Measurements from ENCODE around the gene IFRD2. TPM values are rescaled to one million over a fixed set of nuclear protein-coding genes. Genes with fewer than 3 reads are reported as not detected.

The IFRD2 gene
- total RNA-seq, 2 donors from 2014 or later, result 56.6 to 70.9 TPM

DNA sequence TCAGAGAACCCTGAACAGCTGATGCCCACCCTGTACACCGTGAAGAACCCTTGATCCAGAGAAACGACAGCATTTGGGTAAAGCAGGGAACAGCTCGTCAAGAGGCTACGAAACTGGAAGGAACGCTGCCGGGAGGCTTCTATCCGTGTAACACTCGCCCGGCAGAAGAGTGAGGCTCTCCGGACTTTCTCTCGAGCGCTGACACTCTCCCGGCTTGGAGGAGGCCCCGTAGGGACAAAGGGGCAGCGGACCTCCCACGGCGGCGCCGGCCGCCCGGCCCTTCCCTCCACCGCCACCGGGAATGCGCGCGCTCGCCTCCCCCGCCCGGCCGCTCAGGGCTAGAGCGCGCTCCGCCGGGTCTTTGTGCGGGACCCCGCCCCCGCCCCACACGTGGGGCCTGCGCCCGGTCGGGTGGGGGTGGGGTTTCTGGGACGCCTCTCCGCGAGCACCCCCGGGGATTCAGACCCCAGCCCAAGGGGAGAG is 28.7 kb upstream of the IFRD2 start:
- H3K27ac ChIP-seq (ENCODE audit: low read depth, low read length), result peak overlapping the region; percentile 100
- Mint-ChIP-seq H3K27me3 (ENCODE audit: insufficient read depth) (no peaks in the 10 kb centered on the region), H3K9me3 (no peaks in the 10 kb centered on the region), H3K4me3 (peak overlapping the region; percentile 87), H3K4me1 (peaks cover 35% of the 10 kb centered on the region), H3K27ac (peak overlapping the region; percentile 93), H3K36me3 (ENCODE audit: low read depth) (peaks cover 38% of the 10 kb centered on the region)
- peak; percentile 90 for DNase-seq
- TF ChIP-seq, protein P1, sequence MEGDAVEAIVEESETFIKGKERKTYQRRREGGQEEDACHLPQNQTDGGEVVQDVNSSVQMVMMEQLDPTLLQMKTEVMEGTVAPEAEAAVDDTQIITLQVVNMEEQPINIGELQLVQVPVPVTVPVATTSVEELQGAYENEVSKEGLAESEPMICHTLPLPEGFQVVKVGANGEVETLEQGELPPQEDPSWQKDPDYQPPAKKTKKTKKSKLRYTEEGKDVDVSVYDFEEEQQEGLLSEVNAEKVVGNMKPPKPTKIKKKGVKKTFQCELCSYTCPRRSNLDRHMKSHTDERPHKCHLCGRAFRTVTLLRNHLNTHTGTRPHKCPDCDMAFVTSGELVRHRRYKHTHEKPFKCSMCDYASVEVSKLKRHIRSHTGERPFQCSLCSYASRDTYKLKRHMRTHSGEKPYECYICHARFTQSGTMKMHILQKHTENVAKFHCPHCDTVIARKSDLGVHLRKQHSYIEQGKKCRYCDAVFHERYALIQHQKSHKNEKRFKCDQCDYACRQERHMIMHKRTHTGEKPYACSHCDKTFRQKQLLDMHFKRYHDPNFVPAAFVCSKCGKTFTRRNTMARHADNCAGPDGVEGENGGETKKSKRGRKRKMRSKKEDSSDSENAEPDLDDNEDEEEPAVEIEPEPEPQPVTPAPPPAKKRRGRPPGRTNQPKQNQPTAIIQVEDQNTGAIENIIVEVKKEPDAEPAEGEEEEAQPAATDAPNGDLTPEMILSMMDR (conservative IDR thresholded peaks at IDR 0.05), result no peak
- WGBS, 2 experiments (ENCODE audit: insufficient coverage in 1 of 2, insufficient read length in 1 of 2), result 0% methylated on average over 14 to 45 of the region's 45 CpGs
- peak overlapping the region; percentile 97 for H3K9ac ChIP-seq (ENCODE audit: extremely low read depth, low read length, poor library complexity, severe bottlenecking)
- H3K9me3 ChIP-seq (ENCODE audit: control insufficient read depth, low read length), result no peaks in the 10 kb centered on the region
- peaks cover 53% of the 10 kb centered on the region for H3K36me3 ChIP-seq (ENCODE audit: control insufficient read depth, insufficient read depth, low read length)
- H3K4me1 ChIP-seq (ENCODE audit: control insufficient read depth, insufficient read depth, low read length), result peaks cover 23% of the 10 kb centered on the region
- H3K4me3 ChIP-seq (ENCODE audit: low read length), result peak overlapping the region; percentile 100
- H3K27me3 ChIP-seq (ENCODE audit: control insufficient read depth, insufficient read depth, low read length, poor library complexity, severe bottlenecking), result no peaks in the 10 kb centered on the region

DNA sequence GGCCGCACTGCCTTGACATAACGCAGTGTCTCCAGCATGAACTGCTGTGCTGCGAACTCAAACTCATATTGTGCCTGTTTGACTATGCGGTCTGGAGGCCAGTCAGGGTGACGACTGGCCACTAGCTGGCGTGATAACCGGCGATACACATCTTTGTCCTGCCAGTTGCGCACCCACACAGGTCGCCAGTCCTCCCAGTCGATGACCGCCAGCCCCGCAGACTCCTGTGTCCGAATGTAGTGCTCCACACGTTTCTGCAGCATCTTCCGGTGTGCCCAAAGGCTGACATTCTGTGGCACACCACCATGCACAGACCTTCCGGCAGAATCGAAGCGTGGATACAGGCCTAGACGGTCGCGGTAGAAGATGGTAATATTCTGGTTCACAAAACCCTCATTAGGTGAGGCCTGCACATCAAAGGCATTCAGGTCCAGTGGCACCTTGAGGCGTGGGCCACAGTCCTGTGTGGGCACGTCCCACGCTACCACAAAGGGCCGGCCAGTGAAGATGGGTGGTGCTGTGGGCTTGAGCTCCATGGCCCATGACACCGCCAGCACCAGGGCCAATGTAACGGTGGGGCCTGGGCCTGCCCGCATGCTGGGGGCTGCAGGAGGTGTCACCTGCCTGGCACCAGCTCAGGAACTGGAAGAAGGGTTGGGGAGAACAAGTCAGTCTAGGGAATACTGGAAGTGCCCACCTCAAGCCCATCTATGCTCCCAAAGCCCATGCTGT is 27.8 kb upstream of the IFRD2 start:
- Histone ChIP-seq H3K27ac (ENCODE audit: low read depth, low read length) (no peak overlapping the region), H3K36me3 (ENCODE audit: control insufficient read depth, insufficient read depth, low read length) (peaks cover 44% of the 10 kb centered on the region), H3K9ac (ENCODE audit: extremely low read depth, low read length, poor library complexity, severe bottlenecking) (peak overlapping the region; percentile 97), H3K27me3 (ENCODE audit: control insufficient read depth, insufficient read depth, low read length, poor library complexity, severe bottlenecking) (no peaks in the 10 kb centered on the region), H3K4me3 (ENCODE audit: low read length) (peak overlapping the region; percentile 100), H3K4me1 (ENCODE audit: control insufficient read depth, insufficient read depth, low read length) (peaks cover 23% of the 10 kb centered on the region), H3K9me3 (ENCODE audit: control insufficient read depth, low read length) (no peaks in the 10 kb centered on the region)
- peaks cover 35% of the 10 kb centered on the region for H3K4me1 Mint-ChIP-seq
- TF ChIP-seq, protein P1 (conservative IDR thresholded peaks at IDR 0.05), result no peak
- no peaks in the 10 kb centered on the region for H3K9me3 Mint-ChIP-seq
- peak overlapping the region; percentile 87 for H3K4me3 Mint-ChIP-seq
- WGBS, 2 experiments (ENCODE audit: insufficient coverage in 1 of 2, insufficient read length in 1 of 2), result 90 to 94% methylated on average over 28 to 29 of the region's 29 CpGs
- peak; percentile 45 for DNase-seq
- no peak overlapping the region for H3K27ac Mint-ChIP-seq
- no peaks in the 10 kb centered on the region for H3K27me3 Mint-ChIP-seq (ENCODE audit: insufficient read depth)
- peaks cover 44% of the 10 kb centered on the region for H3K36me3 Mint-ChIP-seq (ENCODE audit: low read depth)

DNA sequence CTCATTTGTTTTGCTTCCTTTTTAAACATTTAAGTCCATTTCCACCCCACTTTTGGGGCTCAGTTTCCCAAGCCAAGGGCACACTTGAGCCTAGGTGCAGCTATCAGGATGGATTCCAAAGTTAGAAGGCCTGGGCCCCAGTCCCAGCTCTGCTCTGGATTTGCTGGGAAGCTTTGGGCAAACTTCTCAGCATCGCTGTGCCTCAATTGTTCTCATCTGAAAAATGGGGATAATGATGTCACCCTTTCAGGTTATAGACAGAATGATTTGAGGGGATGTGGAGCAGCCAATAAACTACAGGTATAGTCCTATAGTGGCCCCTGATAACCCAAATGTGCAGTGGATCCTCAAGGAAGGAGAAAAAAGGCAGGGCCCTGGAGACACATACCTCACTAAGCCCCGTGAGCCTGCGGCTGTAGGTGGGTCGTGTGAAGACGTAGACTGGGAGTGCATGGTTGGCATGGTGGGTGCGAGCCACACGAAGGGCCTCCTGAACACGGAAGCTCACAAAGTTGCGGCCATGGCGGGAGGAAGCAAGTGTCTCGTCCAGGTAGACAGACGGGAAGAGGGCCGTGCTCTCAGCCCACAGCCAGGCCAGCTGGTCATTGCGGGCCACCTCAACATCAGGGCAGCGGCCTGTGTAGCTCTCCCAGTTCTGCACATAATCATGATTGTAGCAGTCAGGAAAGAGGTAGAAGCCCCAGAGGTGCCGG is 27.1 kb upstream of the IFRD2 start:
- no peaks in the 10 kb centered on the region for H3K9me3 ChIP-seq (ENCODE audit: control insufficient read depth, low read length)
- H3K27me3 ChIP-seq (ENCODE audit: control insufficient read depth, insufficient read depth, low read length, poor library complexity, severe bottlenecking), result no peaks in the 10 kb centered on the region
- peaks cover 21% of the 10 kb centered on the region for H3K4me1 ChIP-seq (ENCODE audit: control insufficient read depth, insufficient read depth, low read length)
- peak overlapping the region; percentile 56 for H3K4me3 ChIP-seq (ENCODE audit: low read length)
- Mint-ChIP-seq H3K27me3 (ENCODE audit: insufficient read depth) (no peaks in the 10 kb centered on the region), H3K36me3 (ENCODE audit: low read depth) (peaks cover 49% of the 10 kb centered on the region), H3K27ac (no peak overlapping the region), H3K9me3 (no peaks in the 10 kb centered on the region), H3K4me1 (peaks cover 31% of the 10 kb centered on the region), H3K4me3 (peak overlapping the region; percentile 87)
- H3K9ac ChIP-seq (ENCODE audit: extremely low read depth, low read length, poor library complexity, severe bottlenecking), result no peak overlapping the region
- peaks cover 40% of the 10 kb centered on the region for H3K36me3 ChIP-seq (ENCODE audit: control insufficient read depth, insufficient read depth, low read length)
- no peak overlapping the region for H3K27ac ChIP-seq (ENCODE audit: low read depth, low read length)
- 96 to 99% methylated on average over 13 to 16 of the region's 16 CpGs for WGBS, 2 experiments (ENCODE audit: insufficient coverage in 1 of 2, insufficient read length in 1 of 2)
- DNase-seq, result no peak
- TF ChIP-seq, protein P1 (conservative IDR thresholded peaks at IDR 0.05), result no peak
